Myocyte (in vitro differentiated cells): ENCODE measurements around the gene DIAPH2. TPM values are rescaled to one million over a fixed set of nuclear protein-coding genes. Genes with fewer than 3 reads are reported as not detected.

Experiments used
- DNase-seq: peaks from one replicate; pipeline ENCODE4 v3.0.0-alpha.2; 2012; ENCODE audit warnings: low read depth
- total RNA-seq: library from RNA; depleted of rRNA; stranded (reverse); fragments of >200 nt; gene quantifications from 2 replicates; pipeline ENCODE4 v1.2.3, GENCODE V29; 2014

Gene DIAPH2
- total RNA-seq, 1 donor from 2014 or later = 6.4 TPM

DNA sequence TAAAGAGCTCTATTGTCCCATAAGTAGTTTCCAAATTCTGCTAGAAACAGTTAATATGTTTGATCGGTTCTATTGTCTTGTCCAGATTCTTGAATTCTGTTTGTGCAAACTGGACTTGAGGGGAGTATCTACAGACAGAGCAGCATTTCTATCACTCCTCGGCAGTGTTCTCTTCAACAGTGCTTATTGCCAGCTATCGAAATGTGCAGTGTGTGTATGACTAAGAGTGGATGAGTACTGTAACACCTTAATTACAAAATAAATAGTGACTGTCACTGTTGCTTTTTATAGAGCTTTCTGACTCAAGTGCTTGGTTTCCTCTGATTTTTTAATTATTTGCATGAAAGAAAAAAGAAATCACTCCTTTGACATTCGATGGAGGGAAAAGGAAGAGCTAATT, 473.6 kb downstream of the DIAPH2 start:
- DNase-seq = no peak

GRCh38 chrX:97159916-97160800, 475.5 kb downstream of the DIAPH2 start:
- no peak for DNase-seq

- DNase-seq = no peak
Observed at GRCh38 chrX:97167333-97167732, 482.7 kb downstream of the DIAPH2 start.

DNA sequence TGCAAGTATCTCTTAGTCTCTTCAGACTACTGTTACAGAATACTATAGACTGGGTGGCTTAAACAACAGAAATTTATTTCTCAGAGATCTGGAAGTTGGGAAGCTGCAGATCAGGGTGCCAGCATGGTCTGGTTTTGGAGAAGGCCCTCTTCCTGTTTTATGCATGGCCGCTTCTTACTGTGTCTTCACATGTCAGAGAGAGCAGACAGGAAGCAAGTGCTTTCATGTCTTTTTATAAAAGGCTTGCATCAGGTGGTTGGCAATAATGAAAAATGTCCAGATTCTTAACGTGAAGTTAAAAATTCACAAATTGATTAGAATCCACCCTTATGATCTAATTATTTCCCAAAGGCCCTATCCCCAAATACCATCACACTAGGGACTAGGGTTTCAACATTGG, 484.0 kb downstream of the DIAPH2 start:
- DNase-seq = no peak

- no peak for DNase-seq
Observed at GRCh38 chrX:97175147-97175546, 490.5 kb downstream of the DIAPH2 start.

DNA sequence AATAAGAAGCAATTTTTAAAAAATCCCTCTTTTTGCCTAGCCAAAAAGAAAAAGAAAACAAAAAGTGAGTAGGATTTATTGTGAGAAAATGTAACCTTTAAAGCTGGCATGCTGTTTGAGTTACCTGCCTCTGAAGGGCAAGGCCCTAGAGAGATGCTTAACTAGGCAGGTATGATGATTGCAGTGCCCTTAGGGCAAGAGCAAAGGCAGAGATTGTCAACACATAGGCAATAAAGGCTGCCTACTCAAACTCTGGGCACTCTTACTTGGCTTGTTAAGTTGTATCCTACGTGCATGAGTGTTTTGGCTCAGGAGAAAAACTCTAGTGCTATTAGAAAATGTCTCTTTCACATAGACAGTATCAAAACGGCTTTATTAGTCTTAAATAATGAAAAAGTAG, 505.0 kb downstream of the DIAPH2 start:
- no peak for DNase-seq

- DNase-seq = no peak
Observed at GRCh38 chrX:97199501-97199900, 514.9 kb downstream of the DIAPH2 start.

- DNase-seq = no peak
Observed at GRCh38 chrX:97200454-97200853, 515.8 kb downstream of the DIAPH2 start.

- DNase-seq = no peak
Observed at GRCh38 chrX:97210501-97210900, 525.9 kb downstream of the DIAPH2 start.

DNA sequence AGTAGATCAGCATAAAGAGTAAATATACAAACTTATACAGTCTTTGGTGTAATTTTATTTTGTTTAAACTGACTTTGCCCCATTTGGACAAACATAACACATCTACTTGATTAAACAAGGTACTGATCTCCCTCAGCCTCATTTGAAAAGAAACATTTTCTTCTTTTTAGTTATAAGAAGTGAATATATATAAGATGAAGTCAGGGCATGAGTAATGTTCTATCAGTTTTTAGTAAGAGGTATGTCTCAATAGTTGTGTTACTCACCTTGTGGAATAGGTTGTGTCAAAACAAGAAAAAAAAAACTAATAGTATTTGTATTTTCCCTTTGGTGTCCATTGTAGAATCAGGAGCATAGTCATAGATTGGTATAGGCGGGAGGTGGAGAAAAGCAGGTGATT, 526.4 kb downstream of the DIAPH2 start:
- DNase-seq = no peak

DNA sequence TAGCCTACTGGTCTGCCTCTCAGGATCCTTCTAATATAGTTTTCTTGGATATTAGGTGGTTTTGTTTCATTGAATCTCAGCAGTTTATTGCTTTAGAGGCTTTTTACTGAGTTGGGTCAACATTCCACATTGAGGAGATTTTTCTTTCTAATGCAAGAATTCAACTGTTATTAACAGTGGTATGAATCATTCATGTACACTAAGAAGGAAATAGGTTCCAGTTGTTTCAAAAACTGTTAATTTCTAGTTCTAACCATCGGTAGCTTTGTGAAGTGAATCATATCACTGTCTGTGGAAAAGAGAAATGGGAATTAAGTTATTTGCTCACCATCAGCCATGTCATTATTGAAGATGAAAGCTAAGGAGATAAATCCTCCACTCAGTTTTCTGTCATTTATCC, 530.5 kb downstream of the DIAPH2 start:
- peak; percentile 2 for DNase-seq

- no peak for DNase-seq
Observed at GRCh38 chrX:97224148-97224547, 539.5 kb downstream of the DIAPH2 start.

DNA sequence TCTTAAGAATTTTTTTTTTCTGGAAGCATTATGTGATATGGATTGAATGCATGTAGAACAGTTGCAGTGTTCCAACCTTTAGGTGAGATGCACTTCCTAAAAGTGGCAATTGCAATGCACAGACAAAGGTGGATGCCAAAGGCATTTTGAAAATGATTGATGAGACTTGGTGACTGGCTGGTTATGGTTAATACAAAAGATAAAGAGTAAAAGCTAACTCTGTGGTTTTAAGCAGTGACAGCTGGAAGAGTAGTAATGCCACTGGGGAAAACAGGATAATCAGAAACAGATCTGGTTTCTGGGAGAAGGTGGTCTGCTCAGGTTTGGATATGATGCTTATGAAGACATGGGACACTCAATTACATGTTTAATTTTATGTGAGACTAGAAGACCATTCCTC, 544.7 kb downstream of the DIAPH2 start:
- DNase-seq = peak; percentile 5

DNA sequence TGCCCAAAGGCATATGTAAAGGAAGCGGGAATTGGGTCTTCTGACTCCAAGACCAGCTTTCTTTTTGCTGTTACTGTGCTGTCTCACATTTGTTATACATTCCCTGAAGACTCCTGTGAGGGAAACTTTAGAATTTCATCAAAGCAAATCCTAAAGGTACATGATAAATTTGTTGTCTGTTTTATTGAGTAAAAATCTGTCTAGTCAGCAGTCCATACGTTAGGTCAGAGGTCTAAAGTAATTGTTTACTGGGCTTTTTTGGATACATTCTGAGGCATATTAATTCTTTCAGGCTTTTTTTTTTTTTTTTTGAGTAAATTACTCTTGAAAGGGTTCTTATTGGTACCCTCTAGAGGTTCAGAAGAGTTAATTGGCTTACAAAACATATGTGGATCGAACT, 546.3 kb downstream of the DIAPH2 start:
- DNase-seq = no peak

DNA sequence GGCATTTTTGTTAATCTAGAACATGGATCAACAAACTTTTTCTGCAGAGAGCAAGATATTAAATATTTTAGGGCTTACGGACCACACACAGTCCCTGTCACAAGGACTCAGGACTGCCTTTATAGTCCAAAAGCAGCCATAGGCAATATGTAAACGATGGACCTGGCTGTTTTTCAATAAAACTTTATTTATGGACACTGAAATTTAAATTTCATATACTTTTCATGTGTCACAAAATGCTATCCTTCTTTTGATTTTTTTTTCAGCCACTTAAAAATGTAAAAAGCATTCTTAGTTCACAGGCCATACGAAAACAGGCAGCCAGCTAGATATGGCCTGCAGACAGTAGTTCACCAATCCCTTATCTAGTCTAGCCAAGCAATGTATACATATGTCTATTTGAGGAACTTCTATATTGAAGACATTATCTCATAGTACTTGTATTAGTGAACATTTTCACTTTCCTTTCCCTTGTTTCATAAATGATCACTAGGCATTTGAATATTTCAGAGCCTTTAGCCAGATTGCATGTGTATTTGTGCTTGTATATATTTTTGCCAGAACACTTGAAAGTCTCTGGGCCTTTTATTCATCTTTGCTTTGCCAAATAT, 549.9 kb downstream of the DIAPH2 start:
- no peak for DNase-seq

DNA sequence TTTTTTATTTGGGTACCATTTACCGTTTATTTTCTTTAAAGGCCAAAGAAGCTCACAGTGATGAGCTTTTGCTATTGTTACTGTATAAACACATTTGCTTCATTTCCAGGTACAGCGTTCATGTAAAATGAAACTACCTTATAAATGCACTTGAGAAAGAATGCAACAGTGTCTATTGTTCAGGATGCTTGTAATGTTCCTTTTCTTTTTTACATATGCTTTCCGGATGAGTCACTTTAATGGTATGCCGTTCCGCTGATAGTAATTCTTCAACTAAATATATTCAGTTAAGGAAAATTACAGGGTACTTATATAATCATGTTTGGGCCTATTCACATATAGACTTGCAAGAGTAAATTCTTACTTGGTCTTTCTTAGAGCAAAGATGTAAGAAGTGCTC, 554.0 kb downstream of the DIAPH2 start:
- no peak for DNase-seq

DNA sequence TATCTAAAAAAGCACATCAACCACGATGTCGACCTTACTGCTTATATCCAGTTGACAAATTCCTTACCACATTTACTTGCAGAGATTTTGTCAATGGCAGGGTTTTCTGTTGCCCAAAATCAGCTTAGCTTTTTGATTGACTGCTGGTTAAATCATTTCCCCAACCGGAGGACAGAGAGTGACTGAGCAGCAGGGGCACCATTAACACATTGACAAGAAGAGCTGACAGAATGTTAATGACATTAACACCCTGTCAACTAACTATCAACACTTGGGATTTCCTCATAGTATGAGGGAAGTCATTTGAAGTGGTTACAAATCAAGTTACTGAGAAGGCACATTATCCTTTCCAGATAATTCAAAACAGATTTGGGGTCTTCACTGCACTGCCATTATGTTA, 567.5 kb downstream of the DIAPH2 start:
- DNase-seq = no peak

GRCh38 chrX:97260679-97261078, 576.0 kb downstream of the DIAPH2 start:
- no peak for DNase-seq

DNA sequence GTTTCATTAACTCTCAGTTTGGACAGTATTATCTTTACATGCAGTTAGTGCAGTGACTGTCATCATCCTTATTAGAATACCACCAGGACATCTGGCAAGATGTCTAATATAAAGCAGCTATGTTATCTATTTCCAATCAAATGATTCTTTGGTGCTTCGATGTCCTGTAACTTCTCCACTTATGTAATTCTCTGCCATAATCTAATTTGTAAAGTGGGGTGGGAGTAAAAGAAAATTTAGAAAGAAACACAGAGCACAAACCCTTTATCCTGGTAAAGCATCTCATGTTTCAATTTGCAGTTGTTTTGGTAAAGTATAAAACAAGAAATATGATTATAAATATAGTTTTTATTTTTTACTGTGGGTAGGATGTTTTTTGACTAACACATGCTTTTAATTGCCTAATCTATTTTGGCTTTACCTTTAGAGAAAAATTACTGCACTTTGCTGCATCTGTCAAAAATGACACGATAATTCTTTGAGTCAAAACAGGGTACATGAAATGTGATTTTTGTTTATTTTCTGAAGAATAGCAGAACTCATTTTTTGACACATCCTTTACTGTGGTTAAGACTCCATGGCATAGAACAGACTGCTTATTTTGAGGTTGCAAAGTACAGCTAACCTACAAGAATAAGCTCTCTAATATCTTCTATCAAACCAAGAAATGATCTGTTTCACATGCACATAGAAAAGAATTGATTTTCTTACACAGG, 581.9 kb downstream of the DIAPH2 start:
- no peak for DNase-seq

DNA sequence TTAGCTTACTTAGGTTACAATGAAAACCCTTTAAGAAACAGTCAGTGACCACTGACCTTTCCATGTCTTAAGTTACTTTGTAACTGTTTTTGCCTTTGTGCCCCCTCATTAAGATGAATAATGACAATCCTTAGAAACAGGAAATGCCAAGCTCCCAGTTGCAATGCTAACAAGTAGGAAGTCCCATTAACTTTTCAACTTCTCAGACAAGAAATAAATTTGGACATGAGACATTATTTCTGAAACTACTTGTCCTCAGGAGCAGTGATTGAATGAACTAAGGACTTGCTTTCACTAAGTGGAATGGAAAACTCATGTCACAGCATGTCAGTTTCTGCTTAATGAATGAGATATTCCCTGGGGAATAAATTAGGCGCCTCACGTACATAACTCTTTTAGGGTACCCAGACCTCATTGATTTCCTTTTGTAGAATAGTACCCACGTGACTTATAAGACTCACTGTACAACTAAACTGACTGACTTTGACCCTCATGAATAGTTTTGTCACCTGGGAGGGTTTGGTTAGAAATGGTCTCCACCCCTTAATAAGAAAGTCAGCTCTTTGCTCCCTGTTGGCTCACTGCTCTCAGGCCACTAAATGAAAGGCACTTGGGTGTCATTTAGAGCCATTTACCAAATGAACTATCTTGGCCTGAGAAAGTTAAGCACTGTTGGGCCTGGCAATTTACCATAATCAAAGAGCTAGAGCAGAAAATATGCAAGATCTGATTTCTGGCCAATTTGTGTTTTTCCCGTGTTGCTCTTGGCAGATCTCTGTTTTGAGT, 582.9 kb downstream of the DIAPH2 start:
- DNase-seq = no peak

- DNase-seq = no peak
Observed at GRCh38 chrX:97268182-97268680, 583.6 kb downstream of the DIAPH2 start.
